AG08395 (cell line): Measurements from ENCODE around the gene CSTB.

ENCODE experiments used
- DNase-seq: peaks from one replicate; pipeline ENCODE4 v3.0.0; 2012; ENCODE audit warnings: mixed read lengths, low spot score

CSTB gene

GRCh38 chr21:43749651-43750262 is 26.4 kb downstream of the CSTB start:
- no peak for DNase-seq

DNA sequence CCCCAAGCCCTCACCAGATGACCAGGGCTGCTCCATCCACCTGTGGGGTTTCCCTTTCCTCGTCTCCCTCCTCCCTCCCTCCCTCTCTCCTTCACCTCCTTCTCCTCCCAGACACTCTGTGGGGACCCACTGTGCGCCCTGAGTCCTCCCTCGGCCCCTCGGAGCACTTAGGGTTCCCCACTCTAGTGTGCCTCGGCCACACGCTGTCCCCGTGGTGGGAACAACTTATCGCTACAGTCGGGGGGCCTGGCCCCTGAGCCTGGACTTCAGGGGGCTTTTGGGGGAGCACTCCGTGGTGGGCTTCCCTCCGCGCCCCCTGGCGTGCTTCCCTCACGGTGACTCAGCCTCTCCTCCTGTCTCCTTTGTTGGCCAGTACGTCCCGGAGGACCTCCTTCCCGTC is 27.5 kb downstream of the CSTB start:
- DNase-seq, result no peak

GRCh38 chr21:43745772-43746517 is 30.2 kb downstream of the CSTB start:
- DNase-seq, result no peak

DNA sequence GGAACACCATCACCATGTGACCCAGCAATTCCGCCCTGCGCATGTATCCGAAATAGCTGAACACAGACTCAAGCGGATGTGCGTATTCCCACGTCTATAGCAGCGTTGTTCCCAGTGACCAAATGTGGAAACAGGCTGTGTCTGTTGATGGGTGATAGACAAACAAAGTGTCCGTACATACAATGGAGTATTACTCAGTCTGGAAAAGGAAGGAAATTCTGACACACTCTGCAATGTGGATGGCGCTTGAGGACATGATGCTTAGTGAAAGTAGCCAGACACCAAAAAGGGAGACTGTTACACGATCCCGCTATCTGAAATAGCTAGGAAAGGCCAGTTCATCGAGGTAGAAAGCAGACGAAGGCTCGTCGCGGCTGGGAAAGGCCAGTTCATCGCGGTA is 31.4 kb downstream of the CSTB start:
- no peak for DNase-seq

GRCh38 chr21:43743947-43744346 is 32.2 kb downstream of the CSTB start:
- no peak for DNase-seq

- no peak for DNase-seq
These were observed 34.5 kb downstream of the CSTB start for GRCh38 chr21:43741423-43742096.

DNA sequence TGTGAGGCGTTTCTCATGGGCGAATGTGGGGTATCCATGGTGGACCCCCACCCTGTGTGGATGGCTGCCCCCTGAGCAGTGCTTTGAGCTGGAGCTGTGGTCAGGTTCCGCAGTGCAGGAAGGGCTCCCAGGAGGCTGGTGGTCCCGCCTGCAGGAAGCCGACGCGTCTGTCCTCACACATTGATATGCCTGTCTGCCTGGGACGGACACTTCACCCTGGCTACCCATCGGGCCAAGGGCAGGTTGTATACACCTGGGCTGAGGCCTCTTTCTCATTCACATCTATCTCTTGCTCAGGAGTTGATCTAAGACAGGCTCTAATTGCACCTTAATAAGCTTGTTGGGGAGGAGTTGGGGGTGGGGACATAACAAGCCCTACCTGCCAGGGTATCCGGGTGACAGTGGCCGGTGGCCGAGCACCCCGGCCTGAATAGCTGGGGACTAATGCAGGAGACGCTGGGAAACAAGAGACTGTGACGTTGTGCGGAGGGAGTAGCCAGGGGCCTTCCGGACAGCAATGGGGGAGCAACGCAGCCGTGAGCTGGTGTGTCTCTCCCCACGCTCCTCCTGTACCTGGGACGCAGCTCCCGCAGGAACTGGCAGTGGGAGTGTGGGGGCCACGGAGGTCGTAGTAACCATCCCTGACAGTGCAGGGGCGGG is 35.5 kb downstream of the CSTB start:
- peak; percentile 66 for DNase-seq

GRCh38 chr21:43739621-43740435 is 36.3 kb downstream of the CSTB start:
- no peak for DNase-seq

- DNase-seq, result no peak
These were observed 38.8 kb downstream of the CSTB start for GRCh38 chr21:43737158-43737950.

- no peak for DNase-seq
These were observed 39.8 kb downstream of the CSTB start for GRCh38 chr21:43736224-43736883.

DNA sequence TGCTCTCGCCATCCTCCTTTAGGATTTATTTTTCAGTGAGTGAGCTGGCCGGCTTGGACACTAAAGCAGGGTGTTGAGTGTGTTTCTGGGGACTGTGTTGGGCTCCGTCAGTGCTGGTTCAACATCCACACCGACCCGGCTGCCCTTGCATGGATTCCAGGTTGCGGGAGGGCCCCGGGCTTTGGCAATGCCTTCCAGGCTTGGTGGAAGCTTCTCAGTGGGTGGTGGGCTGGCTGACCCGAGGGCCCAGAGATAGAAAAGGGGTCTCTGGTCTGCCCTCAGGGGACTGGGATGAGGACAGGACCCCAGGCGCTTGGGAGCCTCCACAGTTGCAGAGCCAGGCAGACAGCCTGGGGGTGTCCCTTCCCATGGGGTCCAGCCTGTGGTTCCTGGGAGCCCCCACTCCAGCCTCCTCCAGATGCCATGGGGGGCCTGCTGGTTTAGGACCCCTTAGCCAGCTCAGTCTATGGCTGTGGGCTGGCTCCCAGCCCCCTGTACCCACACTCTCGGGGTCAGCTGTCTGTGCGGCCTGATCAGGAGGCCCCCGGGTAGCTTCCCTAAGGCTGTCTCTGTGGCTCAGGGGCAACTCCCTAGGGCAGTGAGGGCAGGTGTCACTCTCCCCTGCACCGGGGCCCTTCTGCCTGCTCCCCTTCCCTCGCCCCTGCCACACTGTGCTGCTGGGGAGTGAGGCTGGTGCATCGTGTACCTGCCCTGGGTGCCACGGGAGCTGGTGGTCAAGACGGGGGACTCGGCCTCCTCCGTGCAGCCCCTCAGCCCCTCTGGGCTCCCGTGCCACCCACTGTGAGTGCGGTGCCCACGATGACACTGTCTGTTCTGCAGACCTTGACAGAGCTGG is 40.6 kb downstream of the CSTB start:
- no peak for DNase-seq

DNA sequence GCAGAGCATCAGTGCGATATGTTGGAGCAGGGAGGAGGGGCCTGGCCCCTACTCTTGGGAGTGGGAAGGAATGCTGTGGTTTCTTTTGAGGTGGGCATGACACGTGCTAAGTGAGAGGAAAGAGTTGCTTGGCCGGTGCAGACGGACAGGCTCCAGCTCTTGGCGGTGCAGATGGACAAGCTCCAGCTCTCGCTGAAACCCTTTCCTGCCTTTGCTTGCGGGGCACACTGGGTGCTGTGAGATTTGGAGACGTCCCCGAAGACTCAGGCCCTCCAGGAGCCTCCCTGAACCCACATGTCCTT is 41.2 kb downstream of the CSTB start:
- no peak for DNase-seq

GRCh38 chr21:43734131-43734927 is 41.8 kb downstream of the CSTB start:
- DNase-seq, result no peak

DNA sequence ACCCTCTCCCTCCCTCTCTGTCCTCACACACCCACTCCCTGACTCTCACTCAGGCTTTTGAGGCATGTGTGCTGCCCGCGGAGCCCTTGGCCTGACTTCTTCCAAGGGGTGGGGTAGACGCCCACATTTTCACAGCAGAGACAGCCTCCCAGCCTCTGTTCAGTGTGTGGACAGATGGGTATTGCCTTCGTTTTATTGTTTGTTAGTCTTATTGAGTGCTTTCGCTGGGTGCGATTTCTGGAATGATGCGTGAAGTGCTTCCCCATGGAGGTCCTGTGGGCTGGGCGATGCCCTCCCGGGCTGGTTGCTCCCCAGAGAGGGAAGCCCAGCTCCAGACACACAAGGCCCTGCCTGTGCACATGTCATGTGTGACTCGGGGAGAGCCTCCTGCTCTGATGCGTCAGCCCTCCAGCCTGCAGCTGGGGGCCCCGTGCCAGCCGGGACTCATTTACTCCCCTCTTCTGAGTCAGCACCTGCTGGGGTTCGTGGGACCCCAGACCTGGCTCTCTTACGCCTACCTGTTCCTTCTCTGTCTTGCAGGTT is 42.5 kb downstream of the CSTB start:
- peak; percentile 75 for DNase-seq

- DNase-seq, result no peak
These were observed 43.0 kb downstream of the CSTB start for GRCh38 chr21:43733060-43733459.

DNA sequence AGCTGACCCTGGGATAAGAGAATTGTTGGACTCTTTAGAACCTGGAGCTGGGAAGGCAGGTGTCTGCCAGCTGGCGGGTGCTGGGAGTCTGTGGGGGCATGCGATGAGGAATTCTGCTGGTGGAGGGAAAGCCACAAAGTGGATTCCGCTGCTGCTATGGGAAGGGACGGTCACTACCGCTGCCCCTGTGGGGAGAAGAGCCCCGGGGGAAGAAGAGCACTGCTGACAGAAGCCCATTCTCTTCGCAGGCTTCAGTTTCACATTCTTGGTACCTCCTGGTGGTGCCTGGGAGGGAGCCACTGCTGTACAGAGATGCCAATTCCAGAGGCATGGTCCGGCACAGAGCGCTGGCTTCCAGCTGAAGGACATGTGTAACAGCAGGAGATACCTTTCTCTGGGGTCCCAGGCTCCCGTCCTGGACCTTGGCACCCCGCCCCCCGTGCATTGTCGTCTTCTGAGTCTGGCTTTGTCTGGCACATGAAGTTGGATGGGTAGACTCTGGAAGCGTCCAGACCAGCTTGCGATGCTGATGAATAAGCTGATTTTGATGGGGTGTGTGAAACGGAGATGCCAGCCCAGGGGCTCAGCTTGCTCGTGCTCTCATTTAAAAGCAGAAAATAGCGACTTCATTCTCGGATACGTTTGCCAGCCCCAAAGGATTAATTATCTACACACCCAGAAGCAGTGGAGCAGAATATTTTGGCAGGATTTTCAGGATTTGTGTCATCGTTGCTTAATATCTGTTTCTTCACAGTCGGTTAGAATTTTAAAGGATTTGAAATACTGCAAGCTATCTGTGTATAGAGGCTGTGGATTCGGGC is 44.0 kb downstream of the CSTB start:
- DNase-seq, result peak; percentile 57

DNA sequence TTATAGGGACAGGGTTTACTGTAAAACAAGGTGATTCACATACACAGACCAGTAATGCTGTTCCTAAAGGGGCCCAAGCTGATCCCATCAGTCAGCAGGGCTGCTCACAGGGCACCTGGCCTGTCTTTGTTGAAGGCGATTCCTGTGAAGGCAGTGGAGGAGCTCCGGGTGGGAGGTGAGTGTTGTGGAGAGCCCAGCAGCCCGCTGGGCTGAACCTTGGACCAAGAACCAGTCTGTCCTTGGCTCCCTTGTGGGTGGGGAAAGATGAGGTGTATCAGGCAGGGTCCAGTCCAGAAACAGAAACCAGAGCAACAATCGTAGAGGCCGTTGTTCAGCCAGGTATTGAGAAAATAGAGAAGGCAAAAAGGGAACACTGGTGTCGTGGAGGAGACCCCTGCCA is 44.6 kb downstream of the CSTB start:
- no peak for DNase-seq
